Measurements from ENCODE around the gene ZBTB7C.

Gene ZBTB7C

GRCh38 chr18:48202350-48203260 is 206.6 kb downstream of the ZBTB7C start:
- H2AFZ ChIP-seq (ENCODE audit: low read depth, low read length), result no peak overlapping the region
- no peaks in the 10 kb centered on the region for H3K36me3 ChIP-seq (ENCODE audit: insufficient read depth, low read length)
- no peaks in the 10 kb centered on the region for H3K4me1 ChIP-seq (ENCODE audit: insufficient read depth, low read length)
- no peaks in the 10 kb centered on the region for H3K27me3 ChIP-seq (ENCODE audit: insufficient read depth, low read length)
- no peaks in the 10 kb centered on the region for H3K9me3 ChIP-seq (ENCODE audit: low read length)
- H3K4me3 ChIP-seq (ENCODE audit: low read length), result no peak overlapping the region

DNA sequence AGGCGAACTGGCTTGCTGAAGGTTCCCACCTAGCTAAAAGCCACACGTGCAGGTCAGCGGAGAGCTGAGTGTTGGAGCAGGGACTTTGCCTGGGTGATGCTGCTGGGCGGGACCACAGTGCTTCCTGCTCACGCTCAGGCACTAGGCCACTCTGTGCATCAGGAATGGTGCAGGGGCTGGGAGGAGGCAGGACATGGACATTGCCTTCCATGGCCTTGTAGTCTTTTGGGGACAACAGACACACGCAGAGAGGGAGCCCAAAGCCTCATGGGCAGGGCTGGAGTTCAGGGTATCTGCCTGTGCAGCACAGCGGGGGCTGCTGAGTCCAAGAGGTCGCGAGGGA is 207.2 kb downstream of the ZBTB7C start:
- H3K4me3 ChIP-seq (ENCODE audit: low read length), result no peak overlapping the region
- no peaks in the 10 kb centered on the region for H3K4me1 ChIP-seq (ENCODE audit: insufficient read depth, low read length)
- no peaks in the 10 kb centered on the region for H3K36me3 ChIP-seq (ENCODE audit: insufficient read depth, low read length)
- no peak overlapping the region for H2AFZ ChIP-seq (ENCODE audit: low read depth, low read length)
- no peaks in the 10 kb centered on the region for H3K27me3 ChIP-seq (ENCODE audit: insufficient read depth, low read length)
- H3K9me3 ChIP-seq (ENCODE audit: low read length), result no peaks in the 10 kb centered on the region

DNA sequence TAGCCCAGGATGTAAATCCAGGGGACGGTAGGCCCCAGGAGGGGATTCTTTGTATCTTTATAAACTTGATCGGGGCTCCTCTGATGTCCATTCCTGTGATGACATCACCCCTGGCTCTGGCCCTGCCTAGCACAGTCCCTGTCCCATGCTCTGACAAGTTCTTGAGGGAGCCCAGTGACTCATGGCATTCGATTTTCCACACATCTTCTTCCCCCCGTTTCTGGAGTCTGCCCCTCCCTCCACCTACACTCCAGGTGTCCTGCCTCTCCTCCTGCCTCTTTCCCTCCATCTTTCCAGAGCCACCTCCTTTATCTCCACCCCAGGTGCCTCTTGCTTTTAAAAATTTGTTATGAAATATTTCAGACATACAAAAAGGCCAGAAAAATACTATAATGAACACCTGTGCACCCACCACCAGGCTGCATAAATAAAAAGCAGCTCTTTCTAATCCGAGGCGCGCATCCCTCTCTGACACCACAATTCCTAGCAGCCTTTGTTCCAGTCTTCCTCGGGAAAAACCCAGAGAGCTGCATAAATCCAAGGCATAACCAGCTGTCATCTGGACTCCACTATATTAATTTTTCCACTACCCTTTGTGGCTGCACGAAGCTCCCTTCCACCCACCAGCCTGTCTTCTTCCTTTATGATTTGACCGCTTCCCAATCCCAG is 207.7 kb downstream of the ZBTB7C start:
- no peak overlapping the region for H3K4me3 ChIP-seq (ENCODE audit: low read length)
- H3K36me3 ChIP-seq (ENCODE audit: insufficient read depth, low read length), result no peaks in the 10 kb centered on the region
- H3K4me1 ChIP-seq (ENCODE audit: insufficient read depth, low read length), result no peaks in the 10 kb centered on the region
- no peaks in the 10 kb centered on the region for H3K27me3 ChIP-seq (ENCODE audit: insufficient read depth, low read length)
- no peak overlapping the region for H2AFZ ChIP-seq (ENCODE audit: low read depth, low read length)
- no peaks in the 10 kb centered on the region for H3K9me3 ChIP-seq (ENCODE audit: low read length)

DNA sequence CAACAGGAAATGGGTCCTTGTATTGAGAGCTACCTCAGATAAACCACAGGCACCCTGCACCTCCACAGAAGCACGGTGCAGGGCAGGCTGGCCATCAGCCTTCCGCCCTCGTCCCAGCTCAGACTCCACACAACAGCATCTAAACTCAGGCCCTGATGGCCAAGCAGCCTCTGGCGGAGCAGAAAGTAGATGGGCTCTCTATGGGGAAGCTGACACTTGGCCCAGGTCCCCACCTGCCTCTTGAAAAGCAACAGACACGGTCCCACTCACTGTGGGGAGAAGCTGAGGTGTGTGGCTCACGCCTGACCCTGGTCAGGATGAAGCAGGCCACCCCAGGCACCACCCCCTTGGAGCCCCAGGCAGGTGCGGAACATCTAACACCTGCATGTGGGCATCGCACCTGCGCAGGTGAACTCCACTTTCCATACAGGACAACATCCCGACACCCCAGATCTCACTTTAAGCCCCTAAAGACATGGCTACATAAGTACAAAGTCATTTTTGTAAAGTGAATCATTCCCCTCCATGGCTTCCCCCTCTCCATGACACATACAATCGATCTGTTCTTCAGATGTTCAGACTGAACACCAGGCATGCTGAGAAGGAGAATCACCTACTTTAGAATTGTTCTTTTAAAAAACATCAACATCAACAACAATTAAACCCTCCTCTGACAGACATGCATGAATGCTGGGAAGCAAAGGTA is 208.4 kb downstream of the ZBTB7C start:
- no peaks in the 10 kb centered on the region for H3K9me3 ChIP-seq (ENCODE audit: low read length)
- H3K36me3 ChIP-seq (ENCODE audit: insufficient read depth, low read length), result no peaks in the 10 kb centered on the region

DNA sequence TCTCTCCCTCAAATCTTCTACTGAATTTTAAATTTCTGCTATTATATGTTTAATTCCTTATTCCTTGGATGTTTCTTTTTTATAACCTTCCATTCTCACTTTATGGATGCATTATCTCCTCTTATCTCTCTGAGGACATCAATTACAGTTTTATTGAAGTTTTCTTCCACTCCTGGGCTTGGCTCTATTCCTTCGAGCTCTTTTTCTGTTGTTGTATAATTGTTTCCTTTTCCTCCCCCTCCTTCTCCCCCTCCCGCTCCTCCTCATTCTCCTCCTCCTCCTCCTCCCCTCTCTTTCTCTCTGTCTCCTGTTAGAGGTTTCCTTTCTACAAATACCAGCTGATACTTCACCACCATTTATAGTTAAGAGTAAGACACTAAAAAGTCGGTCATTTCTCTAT is 209.8 kb downstream of the ZBTB7C start:
- no peaks in the 10 kb centered on the region for H3K9me3 ChIP-seq (ENCODE audit: low read length)
- no peak overlapping the region for H2AFZ ChIP-seq (ENCODE audit: low read depth, low read length)
- no peak overlapping the region for H3K4me3 ChIP-seq (ENCODE audit: low read length)
- no peaks in the 10 kb centered on the region for H3K27me3 ChIP-seq (ENCODE audit: insufficient read depth, low read length)
- H3K36me3 ChIP-seq (ENCODE audit: insufficient read depth, low read length), result no peaks in the 10 kb centered on the region
- H3K4me1 ChIP-seq (ENCODE audit: insufficient read depth, low read length), result no peaks in the 10 kb centered on the region

More for the DNA sequence above, 208.4 kb downstream of the ZBTB7C start:
- Histone ChIP-seq H3K4me1 (ENCODE audit: insufficient read depth, low read length) (no peaks in the 10 kb centered on the region), H3K4me3 (ENCODE audit: low read length) (no peak overlapping the region), H2AFZ (ENCODE audit: low read depth, low read length) (no peak overlapping the region), H3K27me3 (ENCODE audit: insufficient read depth, low read length) (no peaks in the 10 kb centered on the region)

GRCh38 chr18:48197819-48198218 is 211.4 kb downstream of the ZBTB7C start:
- Histone ChIP-seq H3K4me1 (ENCODE audit: insufficient read depth, low read length) (no peaks in the 10 kb centered on the region), H3K9me3 (ENCODE audit: low read length) (no peaks in the 10 kb centered on the region), H3K27me3 (ENCODE audit: insufficient read depth, low read length) (no peaks in the 10 kb centered on the region), H3K4me3 (ENCODE audit: low read length) (no peak overlapping the region), H3K36me3 (ENCODE audit: insufficient read depth, low read length) (no peaks in the 10 kb centered on the region), H2AFZ (ENCODE audit: low read depth, low read length) (no peak overlapping the region)

DNA sequence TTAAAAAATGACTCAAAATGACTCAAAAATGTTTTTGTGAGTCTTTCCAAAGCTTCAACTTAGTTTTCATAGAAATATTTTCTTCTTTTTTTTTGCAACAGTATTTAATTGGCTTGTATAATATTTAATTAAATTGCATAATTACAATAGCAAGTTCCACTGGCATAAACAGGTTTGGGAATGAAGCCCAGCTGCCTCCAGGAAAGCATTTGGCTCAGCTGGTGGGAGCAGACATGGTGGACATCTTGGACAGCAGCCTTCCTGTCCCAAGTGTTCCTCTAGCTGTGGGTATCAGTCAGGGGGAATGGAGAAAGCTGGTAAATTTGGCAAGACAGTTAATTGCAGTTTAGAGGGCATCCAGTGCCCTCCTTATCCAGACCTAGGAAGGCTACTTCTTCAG is 213.4 kb downstream of the ZBTB7C start:
- H2AFZ ChIP-seq (ENCODE audit: low read depth, low read length), result no peak overlapping the region
- H3K4me3 ChIP-seq (ENCODE audit: low read length), result no peak overlapping the region

DNA sequence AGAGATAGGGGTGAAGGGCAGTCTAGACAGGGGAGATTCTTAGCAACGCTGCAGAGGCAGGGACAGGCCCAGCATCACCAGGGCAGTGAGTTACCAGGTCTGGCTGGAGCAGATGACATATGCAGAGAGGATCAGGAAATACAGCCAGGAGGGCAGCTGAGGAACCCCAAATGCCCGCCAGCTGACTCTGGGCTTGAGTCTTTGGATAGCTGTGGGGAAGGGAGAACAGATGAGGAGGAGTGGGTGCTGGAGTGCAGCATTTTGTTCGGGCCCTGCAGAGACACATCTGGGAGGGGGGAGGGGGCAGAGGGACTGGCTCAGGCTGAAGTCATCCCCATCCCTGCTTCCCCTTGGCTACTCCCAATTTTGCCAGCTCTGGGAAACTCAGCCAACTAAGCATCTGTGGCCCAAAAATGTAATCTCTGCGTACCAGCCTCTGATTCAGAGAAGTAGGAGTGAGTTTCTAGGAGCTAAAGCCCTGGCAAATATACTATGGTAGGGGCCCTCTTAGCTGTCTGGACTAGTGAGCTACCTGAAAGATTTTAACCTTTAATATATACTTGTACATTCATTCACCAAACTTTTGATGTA is 214.5 kb downstream of the ZBTB7C start:
- Histone ChIP-seq H3K36me3 (ENCODE audit: insufficient read depth, low read length) (no peaks in the 10 kb centered on the region), H3K27me3 (ENCODE audit: insufficient read depth, low read length) (no peaks in the 10 kb centered on the region), H3K4me1 (ENCODE audit: insufficient read depth, low read length) (no peaks in the 10 kb centered on the region), H3K4me3 (ENCODE audit: low read length) (no peak overlapping the region), H2AFZ (ENCODE audit: low read depth, low read length) (no peak overlapping the region), H3K9me3 (ENCODE audit: low read length) (no peaks in the 10 kb centered on the region)

More for the DNA sequence above, 213.4 kb downstream of the ZBTB7C start:
- H3K4me1 ChIP-seq (ENCODE audit: insufficient read depth, low read length), result no peaks in the 10 kb centered on the region
- H3K27me3 ChIP-seq (ENCODE audit: insufficient read depth, low read length), result no peaks in the 10 kb centered on the region
- H3K36me3 ChIP-seq (ENCODE audit: insufficient read depth, low read length), result no peaks in the 10 kb centered on the region
- H3K9me3 ChIP-seq (ENCODE audit: low read length), result no peaks in the 10 kb centered on the region

DNA sequence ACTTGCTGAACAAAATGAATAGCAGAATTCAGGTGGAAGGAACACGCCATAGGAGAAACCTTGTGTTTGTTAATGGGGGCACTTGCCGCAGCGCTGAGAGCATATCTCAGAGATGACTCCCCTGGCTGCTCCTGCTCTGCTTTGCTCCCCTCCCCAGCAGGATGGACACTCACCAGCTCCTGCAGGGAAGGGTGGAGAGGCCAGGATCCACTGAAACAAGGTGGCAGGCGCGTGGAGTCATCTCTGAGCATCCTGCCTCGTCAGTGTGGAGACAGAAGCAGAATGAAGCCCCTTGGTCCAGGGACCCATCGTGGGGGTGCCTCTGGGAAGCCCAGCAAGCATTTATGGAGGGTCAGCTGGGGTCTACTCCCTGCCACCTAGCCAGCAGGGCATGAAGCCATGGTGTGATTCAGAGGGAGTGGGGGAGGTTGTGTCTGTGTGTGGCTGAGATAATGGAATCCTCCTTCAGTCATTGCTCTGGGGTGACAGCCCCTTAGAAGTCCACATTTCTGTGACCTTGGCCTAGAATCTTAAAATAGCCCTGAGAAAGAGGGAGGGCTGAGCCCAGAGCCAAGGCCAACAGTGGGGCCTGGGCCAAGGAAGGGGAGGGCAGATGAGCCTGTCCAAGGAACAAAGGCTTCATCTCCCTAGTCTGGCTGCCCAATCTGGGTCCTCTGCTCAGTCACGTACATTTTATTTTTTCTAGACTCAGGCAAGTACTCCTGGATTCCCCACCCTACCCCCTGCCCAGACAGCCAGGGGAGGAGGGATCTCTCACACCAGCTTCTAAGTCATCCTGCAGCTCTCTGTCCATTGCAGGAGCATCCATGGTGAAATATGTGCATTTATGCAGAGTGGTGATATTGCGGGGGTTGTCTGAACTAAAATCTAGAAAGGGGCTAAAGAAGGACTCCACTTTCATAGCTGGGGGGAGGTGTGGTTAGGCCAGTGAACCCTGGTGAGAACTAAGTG is 215.4 kb downstream of the ZBTB7C start:
- Histone ChIP-seq H2AFZ (ENCODE audit: low read depth, low read length) (no peak overlapping the region), H3K4me1 (ENCODE audit: insufficient read depth, low read length) (no peaks in the 10 kb centered on the region), H3K4me3 (ENCODE audit: low read length) (no peak overlapping the region), H3K27me3 (ENCODE audit: insufficient read depth, low read length) (peaks cover under 1% of the 10 kb centered on the region), H3K9me3 (ENCODE audit: low read length) (no peaks in the 10 kb centered on the region), H3K36me3 (ENCODE audit: insufficient read depth, low read length) (no peaks in the 10 kb centered on the region)

- Histone ChIP-seq H3K9me3 (ENCODE audit: low read length) (no peaks in the 10 kb centered on the region), H3K4me1 (ENCODE audit: insufficient read depth, low read length) (no peaks in the 10 kb centered on the region), H3K4me3 (ENCODE audit: low read length) (no peak overlapping the region)
These were observed 216.6 kb downstream of the ZBTB7C start for GRCh38 chr18:48192542-48192941.

GRCh38 chr18:48191494-48191893 is 217.7 kb downstream of the ZBTB7C start:
- H3K9me3 ChIP-seq (ENCODE audit: low read length), result no peaks in the 10 kb centered on the region
- H3K4me3 ChIP-seq (ENCODE audit: low read length), result no peak overlapping the region
- no peak overlapping the region for H2AFZ ChIP-seq (ENCODE audit: low read depth, low read length)
- H3K36me3 ChIP-seq (ENCODE audit: insufficient read depth, low read length), result no peaks in the 10 kb centered on the region
- peaks cover 2% of the 10 kb centered on the region for H3K27me3 ChIP-seq (ENCODE audit: insufficient read depth, low read length)
- peaks cover 8% of the 10 kb centered on the region for H3K4me1 ChIP-seq (ENCODE audit: insufficient read depth, low read length)

More at GRCh38 chr18:48192542-48192941, 216.6 kb downstream of the ZBTB7C start:
- H2AFZ ChIP-seq (ENCODE audit: low read depth, low read length), result no peak overlapping the region
- H3K36me3 ChIP-seq (ENCODE audit: insufficient read depth, low read length), result no peaks in the 10 kb centered on the region
- peaks cover 2% of the 10 kb centered on the region for H3K27me3 ChIP-seq (ENCODE audit: insufficient read depth, low read length)

DNA sequence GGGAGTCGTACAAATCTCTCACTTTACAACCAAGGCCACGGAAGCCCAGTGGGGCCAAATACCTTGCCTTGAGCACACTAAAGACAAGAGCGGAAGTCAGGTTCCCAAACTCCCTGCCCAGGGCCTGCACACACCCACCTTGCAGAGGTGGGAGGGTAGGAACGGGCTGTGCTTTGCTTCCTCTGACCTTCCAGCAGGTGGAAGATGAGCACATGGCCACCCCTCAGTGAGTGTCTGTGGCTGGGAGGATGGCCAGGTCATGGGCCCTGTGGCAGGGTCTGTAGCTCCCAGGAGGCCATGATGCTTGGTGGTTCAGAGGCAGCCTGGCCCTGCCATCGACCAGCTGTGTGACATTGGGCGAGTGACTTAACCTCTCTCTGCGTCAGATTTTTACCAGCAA is 218.2 kb downstream of the ZBTB7C start:
- Histone ChIP-seq H3K27me3 (ENCODE audit: insufficient read depth, low read length) (peaks cover 2% of the 10 kb centered on the region), H3K9me3 (ENCODE audit: low read length) (no peaks in the 10 kb centered on the region), H2AFZ (ENCODE audit: low read depth, low read length) (no peak overlapping the region), H3K4me3 (ENCODE audit: low read length) (no peak overlapping the region), H3K4me1 (ENCODE audit: insufficient read depth, low read length) (peaks cover 13% of the 10 kb centered on the region), H3K36me3 (ENCODE audit: insufficient read depth, low read length) (no peaks in the 10 kb centered on the region)
